B cell (primary cell): ENCODE data around the gene ADAMTS12.

Source experiments
- EZH2 ChIP-seq: IDR thresholded peaks from 2 replicates; pipeline ENCODE4 v1.6.1; 2012; ENCODE audit warnings: borderline replicate concordance, low read depth, mild to moderate bottlenecking, moderate library complexity, low read length; ENCODE audit not compliant: insufficient read depth, poor library complexity, severe bottlenecking
- TF ChIP-seq, protein P1 (sequence below): fragments of 200-600 bp; IDR thresholded peaks from one replicate; pipeline ENCODE4 v1.8.0; 2022; ENCODE audit warnings: antibody characterized with exemption, mild to moderate bottlenecking

DNA sequence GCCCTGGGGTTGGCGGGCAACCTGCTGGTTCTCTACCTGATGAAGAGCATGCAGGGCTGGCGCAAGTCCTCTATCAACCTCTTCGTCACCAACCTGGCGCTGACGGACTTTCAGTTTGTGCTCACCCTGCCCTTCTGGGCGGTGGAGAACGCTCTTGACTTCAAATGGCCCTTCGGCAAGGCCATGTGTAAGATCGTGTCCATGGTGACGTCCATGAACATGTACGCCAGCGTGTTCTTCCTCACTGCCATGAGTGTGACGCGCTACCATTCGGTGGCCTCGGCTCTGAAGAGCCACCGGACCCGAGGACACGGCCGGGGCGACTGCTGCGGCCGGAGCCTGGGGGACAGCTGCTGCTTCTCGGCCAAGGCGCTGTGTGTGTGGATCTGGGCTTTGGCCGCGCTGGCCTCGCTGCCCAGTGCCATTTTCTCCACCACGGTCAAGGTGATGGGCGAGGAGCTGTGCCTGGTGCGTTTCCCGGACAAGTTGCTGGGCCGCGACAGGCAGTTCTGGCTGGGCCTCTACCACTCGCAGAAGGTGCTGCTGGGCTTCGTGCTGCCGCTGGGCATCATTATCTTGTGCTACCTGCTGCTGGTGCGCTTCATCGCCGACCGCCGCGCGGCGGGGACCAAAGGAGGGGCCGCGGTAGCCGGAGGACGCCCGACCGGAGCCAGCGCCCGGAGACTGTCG is 45.4 kb upstream of the ADAMTS12 start:
- TF ChIP-seq, protein P1, sequence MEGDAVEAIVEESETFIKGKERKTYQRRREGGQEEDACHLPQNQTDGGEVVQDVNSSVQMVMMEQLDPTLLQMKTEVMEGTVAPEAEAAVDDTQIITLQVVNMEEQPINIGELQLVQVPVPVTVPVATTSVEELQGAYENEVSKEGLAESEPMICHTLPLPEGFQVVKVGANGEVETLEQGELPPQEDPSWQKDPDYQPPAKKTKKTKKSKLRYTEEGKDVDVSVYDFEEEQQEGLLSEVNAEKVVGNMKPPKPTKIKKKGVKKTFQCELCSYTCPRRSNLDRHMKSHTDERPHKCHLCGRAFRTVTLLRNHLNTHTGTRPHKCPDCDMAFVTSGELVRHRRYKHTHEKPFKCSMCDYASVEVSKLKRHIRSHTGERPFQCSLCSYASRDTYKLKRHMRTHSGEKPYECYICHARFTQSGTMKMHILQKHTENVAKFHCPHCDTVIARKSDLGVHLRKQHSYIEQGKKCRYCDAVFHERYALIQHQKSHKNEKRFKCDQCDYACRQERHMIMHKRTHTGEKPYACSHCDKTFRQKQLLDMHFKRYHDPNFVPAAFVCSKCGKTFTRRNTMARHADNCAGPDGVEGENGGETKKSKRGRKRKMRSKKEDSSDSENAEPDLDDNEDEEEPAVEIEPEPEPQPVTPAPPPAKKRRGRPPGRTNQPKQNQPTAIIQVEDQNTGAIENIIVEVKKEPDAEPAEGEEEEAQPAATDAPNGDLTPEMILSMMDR: no peak
- no peak for TF ChIP-seq EZH2
